Caco-2 (cell line): Measurements from ENCODE around the gene IRF2. TPM values are rescaled to one million over a fixed set of nuclear protein-coding genes. Genes with fewer than 3 reads are reported as not detected.

Source experiments
- BruUV-seq: library from RNA; stranded (reverse); fragments of 400-500 nt; replicated peaks from 2 replicates; lab custom pipeline; 2021; lab: Mats Ljungman, UMichigan
- CTCF ChIA-PET: fragments of 300-600 bp; sonication (Branson Sonifier 250); formaldehyde crosslinking; loops from one replicate; lab custom pipeline; 2022; ENCODE audit warnings: antibody characterized with exemption; lab: Charles Lee
- POLR2A ChIA-PET: fragments of 300-600 bp; sonication (Branson Sonifier 250); formaldehyde crosslinking; loops from one replicate; lab custom pipeline; 2022; ENCODE audit warnings: antibody characterized with exemption; lab: Charles Lee
- DNase-seq, 2 experiments: peaks; one replicate each; pipeline versions ENCODE4 v3.0.0 to v3.0.0-alpha.2; 2020 to 2022
- H3K27me3 ChIP-seq: replicated peaks from 2 replicates; pipeline ENCODE4 v1.6.0; 2011; ENCODE audit warnings: low read length; ENCODE audit not compliant: control insufficient read depth, insufficient read depth
- H3K36me3 ChIP-seq: 2 replicates; pipeline ENCODE4 v1.5.1; 2011; ENCODE audit warnings: low read length; ENCODE audit not compliant: control insufficient read depth, insufficient read depth
- H3K4me1 ChIP-seq: fragments of 250-450 bp; sonication (Bioruptor Pico); 2 replicates; pipeline ENCODE4 v1.5.1; 2020; ENCODE audit warnings: mild to moderate bottlenecking
- H3K4me3 ChIP-seq: 2 replicates; pipeline ENCODE4 v1.5.1; 2011; ENCODE audit warnings: low read depth, mild to moderate bottlenecking, control low read depth, low read length
- H3K9me3 ChIP-seq: fragments of 250-450 bp; sonication (Bioruptor Pico); 2 replicates; pipeline ENCODE4 v1.5.1; 2020; ENCODE audit warnings: mild to moderate bottlenecking, moderate library complexity
- H3K27ac Mint-ChIP-seq: one replicate; pipeline ENCODE4 v1.8.0; 2022; ENCODE audit warnings: mixed read lengths; ENCODE audit not compliant: unreplicated experiment
- H3K27me3 Mint-ChIP-seq: one replicate; pipeline ENCODE4 v1.8.0; 2022; ENCODE audit warnings: mixed read lengths; ENCODE audit not compliant: insufficient read depth, unreplicated experiment
- H3K36me3 Mint-ChIP-seq: one replicate; pipeline ENCODE4 v1.8.0; 2022; ENCODE audit warnings: mild to moderate bottlenecking, mixed read lengths; ENCODE audit not compliant: insufficient read depth, unreplicated experiment
- H3K4me1 Mint-ChIP-seq: one replicate; pipeline ENCODE4 v1.8.0; 2022; ENCODE audit warnings: low read depth, mixed read lengths; ENCODE audit not compliant: unreplicated experiment
- H3K4me3 Mint-ChIP-seq: one replicate; pipeline ENCODE4 v1.8.0; 2022; ENCODE audit warnings: mild to moderate bottlenecking, moderate library complexity, mixed read lengths; ENCODE audit not compliant: unreplicated experiment
- H3K9me3 Mint-ChIP-seq: one replicate; pipeline ENCODE4 v1.8.0; 2022; ENCODE audit warnings: mixed read lengths; ENCODE audit not compliant: unreplicated experiment
- CTCF ChIP-seq, 2 experiments: fragments of 200-600 bp in 1 of 2; IDR thresholded peaks; 1 replicate in 1 of 2; 2 replicates in 1 of 2; pipeline versions ENCODE4 v1.5.1 to v1.8.0; 2011 to 2022; ENCODE audit warnings: antibody characterized with exemption in 1 of 2, control low read depth in 1 of 2, inconsistent platforms in 1 of 2, low read depth in 1 of 2, low read length in 1 of 2, mild to moderate bottlenecking in 1 of 2, moderate library complexity in 1 of 2; ENCODE audit not compliant: insufficient read depth in 1 of 2, severe bottlenecking in 1 of 2, unreplicated experiment in 1 of 2
- intact Hi-C: fragments of 100-400 bp; cut with micrococcal nuclease; formaldehyde crosslinking; loops from one replicate; pipeline ENCODE4 v1.10.0; 2022; ENCODE audit not compliant: unreplicated experiment
- total RNA-seq: library from RNA; stranded (reverse); gene quantifications from 2 replicates; pipeline ENCODE4 v1.2.3, GENCODE V29; 2022

The IRF2 gene
- total RNA-seq, 1 experiment from 2014 or later, result 9.2 TPM

- Mint-ChIP-seq H3K4me3 (no peak overlapping the region), H3K27me3 (no peaks in the 10 kb centered on the region), H3K9me3 (no peaks in the 10 kb centered on the region), H3K4me1 (no peaks in the 10 kb centered on the region), H3K36me3 (no peaks in the 10 kb centered on the region), H3K27ac (no peak overlapping the region)
- ChIA-PET POLR2A (interaction anchor here (1.6 kb wide), 1 partner anchor 9 kb away, joined by 3 read pairs; no protein-coding TSS in a partner anchor), CTCF (no interaction called here)
- no TSS peak for BruUV-seq
- Histone ChIP-seq H3K4me3 (no peak overlapping the region), H3K4me1 (no peaks in the 10 kb centered on the region), H3K27me3 (no peaks in the 10 kb centered on the region), H3K9me3 (no peaks in the 10 kb centered on the region), H3K36me3 (no peaks in the 10 kb centered on the region)
- intact Hi-C loops, result no loop called here
- TF ChIP-seq CTCF (IDR thresholded peaks at IDR 0.05; ENCODE audit: insufficient read depth in 1 of 2, low read depth in 1 of 2, low read length in 1 of 2, severe bottlenecking in 1 of 2, unreplicated experiment in 1 of 2), result no peak
- no peak for DNase-seq
These were observed 116.6 kb downstream of the IRF2 start for GRCh38 chr4:184357772-184358171.

GRCh38 chr4:184357165-184357564 lies 117.2 kb downstream of the IRF2 start:
- CTCF ChIA-PET, result no interaction called here
- intact Hi-C loops, result no loop called here
- no peaks in the 10 kb centered on the region for H3K27me3 Mint-ChIP-seq
- Histone ChIP-seq H3K9me3 (no peaks in the 10 kb centered on the region), H3K36me3 (no peaks in the 10 kb centered on the region), H3K27me3 (no peaks in the 10 kb centered on the region), H3K4me3 (no peak overlapping the region), H3K4me1 (no peaks in the 10 kb centered on the region; the same call in 1 of the 2 replicates)
- no peak overlapping the region for H3K27ac Mint-ChIP-seq
- H3K36me3 Mint-ChIP-seq, result no peaks in the 10 kb centered on the region
- TF ChIP-seq CTCF (IDR thresholded peaks at IDR 0.05; ENCODE audit: insufficient read depth in 1 of 2, low read depth in 1 of 2, low read length in 1 of 2, severe bottlenecking in 1 of 2, unreplicated experiment in 1 of 2), result no peak
- BruUV-seq, result no TSS peak
- H3K9me3 Mint-ChIP-seq, result no peaks in the 10 kb centered on the region
- DNase-seq, result no peak
- no peaks in the 10 kb centered on the region for H3K4me1 Mint-ChIP-seq
- no peak overlapping the region for H3K4me3 Mint-ChIP-seq
- POLR2A ChIA-PET, result interaction anchor here (1.6 kb wide), 1 partner anchor 8 kb away, joined by 3 read pairs; no protein-coding TSS in a partner anchor

GRCh38 chr4:184356366-184356765 lies 118.0 kb downstream of the IRF2 start:
- CTCF ChIA-PET, result no interaction called here
- no TSS peak for BruUV-seq
- DNase-seq, result no peak
- Histone ChIP-seq H3K27me3 (no peaks in the 10 kb centered on the region), H3K36me3 (no peaks in the 10 kb centered on the region), H3K4me3 (no peak overlapping the region), H3K9me3 (no peaks in the 10 kb centered on the region), H3K4me1 (no peaks in the 10 kb centered on the region; the same call in 1 of the 2 replicates)
- Mint-ChIP-seq H3K4me3 (no peak overlapping the region), H3K36me3 (no peaks in the 10 kb centered on the region), H3K9me3 (no peaks in the 10 kb centered on the region), H3K27ac (no peak overlapping the region), H3K4me1 (no peaks in the 10 kb centered on the region), H3K27me3 (no peaks in the 10 kb centered on the region)
- POLR2A ChIA-PET, result no interaction called here
- no peak for TF ChIP-seq CTCF (IDR thresholded peaks at IDR 0.05; ENCODE audit: insufficient read depth in 1 of 2, low read depth in 1 of 2, low read length in 1 of 2, severe bottlenecking in 1 of 2, unreplicated experiment in 1 of 2)
- intact Hi-C loops, result no loop called here
